ENCODE measurements around the gene CELF2.

DNA sequence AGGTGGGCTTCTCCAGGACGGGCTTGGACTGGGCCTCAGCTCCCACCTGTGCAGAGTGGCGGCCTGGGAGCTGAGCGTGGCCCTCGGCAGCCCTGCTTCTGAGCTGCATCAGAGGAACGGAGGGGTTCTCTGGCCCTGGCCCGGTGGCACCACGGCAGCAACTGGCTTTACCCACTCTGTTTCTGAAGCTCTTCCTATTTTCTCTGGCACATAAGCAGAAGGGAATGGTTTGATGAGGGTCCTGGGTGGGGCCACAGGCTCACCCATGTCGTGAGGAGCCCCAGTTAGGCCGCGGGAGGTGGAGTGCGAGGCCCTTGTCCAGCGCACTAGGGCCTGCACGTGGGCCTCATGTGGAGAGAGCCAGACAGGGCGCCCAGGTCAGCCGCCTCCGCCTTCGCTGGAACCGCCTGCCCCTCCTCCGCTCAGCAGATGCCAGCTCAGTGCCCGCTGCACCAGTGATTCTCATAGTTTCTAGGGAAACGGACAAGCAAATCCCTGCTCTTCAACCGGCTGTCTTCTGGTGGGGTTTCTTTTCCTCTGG is 284.0 kb downstream of the CELF2 start:
- TF ChIP-seq CTCF (IDR thresholded peaks at IDR 0.05) (no peak), POLR2AphosphoS5 (IDR thresholded peaks at IDR 0.05) (no peak), POLR2A (IDR thresholded peaks at IDR 0.05) (no peak)
